ENCODE results near the gene SYT8.

GRCh38 chr11:1797391-1798125, 37.2 kb upstream of the SYT8 start:
- TF ChIP-seq, protein P1, sequence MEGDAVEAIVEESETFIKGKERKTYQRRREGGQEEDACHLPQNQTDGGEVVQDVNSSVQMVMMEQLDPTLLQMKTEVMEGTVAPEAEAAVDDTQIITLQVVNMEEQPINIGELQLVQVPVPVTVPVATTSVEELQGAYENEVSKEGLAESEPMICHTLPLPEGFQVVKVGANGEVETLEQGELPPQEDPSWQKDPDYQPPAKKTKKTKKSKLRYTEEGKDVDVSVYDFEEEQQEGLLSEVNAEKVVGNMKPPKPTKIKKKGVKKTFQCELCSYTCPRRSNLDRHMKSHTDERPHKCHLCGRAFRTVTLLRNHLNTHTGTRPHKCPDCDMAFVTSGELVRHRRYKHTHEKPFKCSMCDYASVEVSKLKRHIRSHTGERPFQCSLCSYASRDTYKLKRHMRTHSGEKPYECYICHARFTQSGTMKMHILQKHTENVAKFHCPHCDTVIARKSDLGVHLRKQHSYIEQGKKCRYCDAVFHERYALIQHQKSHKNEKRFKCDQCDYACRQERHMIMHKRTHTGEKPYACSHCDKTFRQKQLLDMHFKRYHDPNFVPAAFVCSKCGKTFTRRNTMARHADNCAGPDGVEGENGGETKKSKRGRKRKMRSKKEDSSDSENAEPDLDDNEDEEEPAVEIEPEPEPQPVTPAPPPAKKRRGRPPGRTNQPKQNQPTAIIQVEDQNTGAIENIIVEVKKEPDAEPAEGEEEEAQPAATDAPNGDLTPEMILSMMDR (IDR thresholded peaks at IDR 0.05) = no peak
- TF ChIP-seq EZH2 (IDR thresholded peaks at IDR 0.05; ENCODE audit: borderline replicate concordance, insufficient read depth, low read depth, low read length, poor library complexity, severe bottlenecking) = no peak

Data from B cell (primary cell).